GM12891 (cell line): Measurements from ENCODE around the gene HPF1.

Experiments
- POLR2A ChIP-seq: IDR thresholded peaks from 2 replicates; pipeline ENCODE4 v1.6.1; 2011; ENCODE audit warnings: low read depth, low read length, control low read depth
- SPI1 ChIP-seq: IDR thresholded peaks from 2 replicates; pipeline ENCODE4 v1.6.1; 2011; ENCODE audit warnings: low read depth, low read length, control low read depth

- TF ChIP-seq POLR2A (no peak), SPI1 (no peak)
Observed at GRCh38 chr4:169720529-169720928, 37.2 kb downstream of the HPF1 start.
